ENCODE results near the gene COX7A2.

COX7A2 gene

DNA sequence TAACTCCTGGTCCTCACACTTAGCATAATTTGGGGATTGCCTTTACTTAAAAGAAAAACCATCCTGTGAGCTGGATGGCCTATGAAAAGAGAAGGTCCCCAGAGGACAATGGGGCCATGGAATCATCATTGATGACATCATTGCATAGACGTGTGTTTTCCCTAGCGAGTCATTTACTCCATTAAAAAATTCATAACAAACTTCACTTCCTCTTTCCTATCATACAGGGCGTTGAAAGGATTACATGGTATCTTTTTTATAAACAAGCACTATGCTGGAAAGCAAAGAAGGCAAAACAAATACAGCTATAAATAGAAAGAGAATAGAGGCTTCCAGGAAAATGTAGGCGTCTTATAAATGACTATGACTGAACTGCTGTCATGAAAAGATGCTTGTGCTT is 26.4 kb downstream of the COX7A2 start:
- TF ChIP-seq, protein P1, sequence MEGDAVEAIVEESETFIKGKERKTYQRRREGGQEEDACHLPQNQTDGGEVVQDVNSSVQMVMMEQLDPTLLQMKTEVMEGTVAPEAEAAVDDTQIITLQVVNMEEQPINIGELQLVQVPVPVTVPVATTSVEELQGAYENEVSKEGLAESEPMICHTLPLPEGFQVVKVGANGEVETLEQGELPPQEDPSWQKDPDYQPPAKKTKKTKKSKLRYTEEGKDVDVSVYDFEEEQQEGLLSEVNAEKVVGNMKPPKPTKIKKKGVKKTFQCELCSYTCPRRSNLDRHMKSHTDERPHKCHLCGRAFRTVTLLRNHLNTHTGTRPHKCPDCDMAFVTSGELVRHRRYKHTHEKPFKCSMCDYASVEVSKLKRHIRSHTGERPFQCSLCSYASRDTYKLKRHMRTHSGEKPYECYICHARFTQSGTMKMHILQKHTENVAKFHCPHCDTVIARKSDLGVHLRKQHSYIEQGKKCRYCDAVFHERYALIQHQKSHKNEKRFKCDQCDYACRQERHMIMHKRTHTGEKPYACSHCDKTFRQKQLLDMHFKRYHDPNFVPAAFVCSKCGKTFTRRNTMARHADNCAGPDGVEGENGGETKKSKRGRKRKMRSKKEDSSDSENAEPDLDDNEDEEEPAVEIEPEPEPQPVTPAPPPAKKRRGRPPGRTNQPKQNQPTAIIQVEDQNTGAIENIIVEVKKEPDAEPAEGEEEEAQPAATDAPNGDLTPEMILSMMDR (IDR thresholded peaks at IDR 0.05), result no peak

DNA sequence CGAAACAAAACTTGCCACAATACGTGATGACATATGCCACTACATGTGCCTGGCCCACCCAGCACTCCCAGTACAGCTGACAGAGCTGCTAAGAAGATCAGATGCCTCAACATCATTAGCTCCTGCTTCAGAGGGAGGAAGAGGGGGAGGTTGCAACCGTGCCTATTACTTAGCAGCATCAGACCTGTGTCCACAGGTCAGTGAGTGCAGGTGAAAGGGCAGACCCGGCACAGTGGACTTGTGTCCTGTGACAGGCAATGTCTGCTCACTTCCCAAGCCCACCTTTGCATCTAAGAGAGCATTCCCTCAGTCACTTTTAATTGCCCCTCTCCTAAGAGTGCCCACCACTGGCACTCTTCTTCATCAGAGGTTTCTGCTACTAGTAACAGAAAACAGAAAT is 28.3 kb downstream of the COX7A2 start:
- TF ChIP-seq, protein P1 (IDR thresholded peaks at IDR 0.05), result no peak

DNA sequence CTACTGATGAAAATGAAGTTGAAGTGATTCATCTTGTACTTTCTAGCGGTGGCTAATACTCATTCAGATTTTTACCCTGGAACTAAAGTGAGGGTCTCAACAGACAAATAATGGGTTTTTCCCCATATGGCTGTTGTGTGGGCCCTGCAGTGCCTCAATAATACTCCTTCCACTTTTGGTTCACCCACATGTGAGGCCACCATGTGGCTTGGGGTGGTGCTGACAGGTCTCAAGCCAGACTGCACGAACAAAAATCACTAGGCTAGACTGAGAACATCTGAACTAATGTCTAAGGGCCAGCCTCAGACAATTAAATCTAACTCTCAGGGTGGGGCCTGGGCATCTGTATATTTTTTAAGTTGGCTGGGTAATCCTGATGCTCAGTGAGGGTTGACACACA is 29.9 kb downstream of the COX7A2 start:
- TF ChIP-seq, protein P1 (IDR thresholded peaks at IDR 0.05), result no peak

DNA sequence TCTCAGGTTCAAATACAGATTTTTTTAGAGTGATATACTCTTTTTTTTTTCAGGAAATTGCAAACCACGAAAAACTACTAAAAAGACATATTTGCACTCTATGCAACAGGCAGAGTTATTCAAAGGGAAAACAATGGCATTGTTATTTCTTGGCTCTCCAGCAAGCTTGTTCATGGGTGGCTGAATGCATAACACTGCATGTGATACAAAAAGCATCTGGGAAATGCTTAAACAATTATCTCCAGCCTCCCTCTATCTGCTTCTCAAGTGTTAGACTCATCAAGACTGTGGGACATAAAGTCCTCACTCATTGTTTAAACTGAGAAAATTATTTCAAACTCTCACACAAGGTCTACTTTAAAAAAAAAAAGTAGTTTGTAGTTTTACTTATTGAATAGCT is 30.5 kb downstream of the COX7A2 start:
- TF ChIP-seq, protein P1 (IDR thresholded peaks at IDR 0.05), result no peak

DNA sequence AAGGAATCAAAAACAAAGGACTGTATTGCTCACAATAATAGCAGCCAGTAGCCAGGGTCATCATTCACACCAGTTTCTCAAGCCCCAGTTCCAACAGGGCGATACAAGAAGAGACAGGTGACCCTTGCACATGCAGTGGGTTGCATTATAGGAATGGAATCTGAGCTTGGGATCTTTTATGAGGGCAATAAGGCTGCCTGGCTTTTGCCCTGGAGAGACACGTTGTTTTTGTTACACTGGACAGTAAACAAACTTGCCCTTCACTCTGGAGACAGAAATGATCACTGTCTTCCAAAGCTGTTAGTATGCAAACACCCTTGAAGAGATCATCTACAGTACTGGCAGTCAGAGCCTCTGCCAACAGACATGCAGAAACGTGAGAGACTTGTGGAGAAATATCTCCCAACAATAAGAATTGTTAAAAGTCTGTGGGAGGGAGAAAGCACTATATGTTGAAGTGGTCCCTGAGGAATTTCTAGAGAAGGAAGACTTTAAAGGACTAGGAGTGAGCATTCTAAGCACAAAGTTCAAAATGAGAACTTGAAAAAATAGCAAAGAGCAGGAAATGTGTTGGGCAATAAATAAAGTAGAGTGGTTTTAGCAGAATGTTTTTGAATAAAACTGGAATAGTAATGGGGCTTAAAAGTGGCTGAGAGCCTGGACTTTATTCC is 31.5 kb downstream of the COX7A2 start:
- TF ChIP-seq, protein P1 (IDR thresholded peaks at IDR 0.05), result no peak

DNA sequence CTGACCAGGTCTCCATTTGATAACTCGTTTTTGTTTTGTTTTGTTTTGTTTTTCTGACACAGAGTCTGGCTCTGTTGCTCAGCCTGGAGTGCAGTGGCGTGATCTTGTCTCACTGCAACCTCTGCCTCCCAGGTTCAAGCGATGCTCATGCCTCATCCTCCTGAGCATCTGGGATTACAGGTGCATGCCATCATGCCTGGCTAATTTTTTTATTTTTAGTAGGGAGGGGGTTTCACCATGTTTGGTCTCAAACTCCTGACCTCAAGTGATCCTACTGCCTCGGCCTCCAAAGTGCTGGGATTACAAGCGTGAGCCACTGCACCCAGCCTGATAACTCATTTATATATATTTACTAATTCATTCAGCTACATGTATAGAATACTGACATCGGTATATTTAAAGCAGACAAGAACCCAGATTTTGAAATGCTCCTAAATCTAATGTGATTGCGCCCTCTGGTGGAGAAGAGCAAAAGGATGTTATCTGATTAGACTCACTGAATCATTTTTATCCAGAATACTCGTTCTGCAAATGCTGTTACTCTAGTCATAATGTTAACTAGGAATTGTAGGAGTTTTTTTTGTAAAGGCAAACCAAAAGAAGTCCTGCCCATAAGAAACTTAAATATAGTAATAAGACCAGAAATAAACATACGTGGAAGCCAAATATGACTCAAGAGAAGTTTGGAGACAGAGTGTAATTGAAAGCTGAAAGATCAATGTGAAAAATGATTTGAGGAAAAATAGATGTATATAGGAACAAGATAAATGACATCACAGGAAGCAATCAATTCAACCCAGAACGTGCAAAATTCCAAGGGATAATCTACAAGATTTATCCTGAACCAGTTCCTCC is 32.5 kb downstream of the COX7A2 start:
- TF ChIP-seq, protein P1 (IDR thresholded peaks at IDR 0.05), result peak; percentile 70

DNA sequence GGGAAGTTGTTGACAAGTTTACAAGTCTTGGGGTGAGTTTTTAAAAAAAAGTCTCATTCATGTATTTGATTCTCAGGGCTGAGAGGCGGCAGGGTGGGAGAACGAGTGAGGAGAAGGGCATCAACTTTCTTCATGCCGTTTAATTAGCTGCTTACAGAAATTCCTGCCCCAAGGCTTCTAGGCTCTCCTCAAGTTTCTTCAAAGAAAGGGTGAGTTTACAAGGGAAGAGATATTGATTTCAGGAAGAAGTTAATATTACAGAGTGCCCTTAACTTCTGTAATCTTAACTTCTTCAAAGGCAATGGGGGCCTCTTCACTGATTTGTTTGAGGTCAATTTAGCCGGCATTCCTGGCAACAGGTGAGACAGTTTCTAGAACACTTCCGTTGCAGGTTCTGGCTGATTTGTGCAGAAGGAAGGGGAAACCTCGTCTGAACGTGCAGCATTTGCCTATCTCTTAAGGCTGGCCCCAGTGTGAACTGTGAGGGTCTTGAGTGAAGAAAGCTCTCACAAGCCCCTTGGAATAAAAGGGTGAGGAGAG is 34.3 kb downstream of the COX7A2 start:
- TF ChIP-seq, protein P1 (IDR thresholded peaks at IDR 0.05), result no peak

Data from LNCAP (cell line).